Loucy (cell line): Measurements from ENCODE around the gene BSN.

Experiments
- H2AFZ ChIP-seq: fragments of 200-600 bp; sonication (generic); 2 replicates; pipeline ENCODE4 v1.6.0; 2016; ENCODE audit warnings: antibody characterized with exemption, mild to moderate bottlenecking, low read length, moderate library complexity
- H3F3A ChIP-seq: fragments of 200-600 bp; 2 replicates; pipeline ENCODE4 v1.6.0; 2016; ENCODE audit warnings: antibody characterized with exemption, low read depth, mild to moderate bottlenecking
- H3K27me3 ChIP-seq: fragments of 200-600 bp; sonication (generic); 2 replicates; pipeline ENCODE4 v1.6.1; 2014; ENCODE audit warnings: low read length, mild to moderate bottlenecking; ENCODE audit not compliant: insufficient read depth, poor library complexity, severe bottlenecking
- H3K36me3 ChIP-seq: fragments of 200-600 bp; sonication (generic); 2 replicates; pipeline ENCODE4 v1.6.1; 2016; ENCODE audit warnings: low read length; ENCODE audit not compliant: insufficient read depth
- H3K4me1 ChIP-seq: fragments of 200-600 bp; sonication (generic); 2 replicates; pipeline ENCODE4 v1.5.1; 2014; ENCODE audit warnings: low read length, mild to moderate bottlenecking; ENCODE audit not compliant: insufficient read depth, poor library complexity, severe bottlenecking
- H3K4me2 ChIP-seq: fragments of 200-600 bp; sonication (generic); 2 replicates; pipeline ENCODE4 v1.6.0; 2014; ENCODE audit warnings: antibody characterized with exemption, low read length, low read depth, mild to moderate bottlenecking; ENCODE audit not compliant: poor library complexity, severe bottlenecking
- H3K4me3 ChIP-seq: fragments of 200-600 bp; sonication (generic); 2 replicates; pipeline ENCODE4 v1.5.1; 2014; ENCODE audit warnings: low read length, mild to moderate bottlenecking, mixed read lengths; ENCODE audit not compliant: poor library complexity, severe bottlenecking
- H3K79me2 ChIP-seq: fragments of 200-600 bp; sonication (generic); 2 replicates; pipeline ENCODE4 v1.6.1; 2014; ENCODE audit warnings: low read length; ENCODE audit not compliant: insufficient read depth
- H3K9ac ChIP-seq: fragments of 200-600 bp; sonication (generic); 2 replicates; pipeline ENCODE4 v1.6.0; 2014; ENCODE audit warnings: mild to moderate bottlenecking, low read depth, low read length, moderate library complexity; ENCODE audit not compliant: poor library complexity, severe bottlenecking
- H3K9me2 ChIP-seq: fragments of 200-600 bp; sonication (generic); replicated peaks from 2 replicates; pipeline ENCODE4 v1.6.1; 2016; ENCODE audit warnings: low read depth, low read length, mixed read lengths
- H3K9me3 ChIP-seq: fragments of 200-600 bp; sonication (generic); 2 replicates; pipeline ENCODE4 v1.6.1; 2014; ENCODE audit warnings: mild to moderate bottlenecking, antibody characterized with exemption, low read length, low read depth; ENCODE audit not compliant: insufficient read depth
- H4K20me1 ChIP-seq: fragments of 200-600 bp; sonication (generic); 2 replicates; pipeline ENCODE4 v1.6.0; 2014; ENCODE audit warnings: antibody characterized with exemption, low read length, mild to moderate bottlenecking; ENCODE audit not compliant: insufficient read depth, poor library complexity, severe bottlenecking
- EZH2phosphoT487 ChIP-seq: fragments of 200-600 bp; IDR thresholded peaks from 2 replicates; pipeline ENCODE4 v1.6.1; 2018; ENCODE audit warnings: antibody characterized with exemption, mild to moderate bottlenecking, moderate library complexity, borderline replicate concordance
- TF ChIP-seq, protein P1 (sequence below): fragments of 200-600 bp; sonication (generic); conservative IDR thresholded peaks from 2 replicates; pipeline ENCODE4 v1.5.1; 2014; ENCODE audit warnings: mild to moderate bottlenecking, antibody characterized with exemption, low read length

BSN gene

DNA sequence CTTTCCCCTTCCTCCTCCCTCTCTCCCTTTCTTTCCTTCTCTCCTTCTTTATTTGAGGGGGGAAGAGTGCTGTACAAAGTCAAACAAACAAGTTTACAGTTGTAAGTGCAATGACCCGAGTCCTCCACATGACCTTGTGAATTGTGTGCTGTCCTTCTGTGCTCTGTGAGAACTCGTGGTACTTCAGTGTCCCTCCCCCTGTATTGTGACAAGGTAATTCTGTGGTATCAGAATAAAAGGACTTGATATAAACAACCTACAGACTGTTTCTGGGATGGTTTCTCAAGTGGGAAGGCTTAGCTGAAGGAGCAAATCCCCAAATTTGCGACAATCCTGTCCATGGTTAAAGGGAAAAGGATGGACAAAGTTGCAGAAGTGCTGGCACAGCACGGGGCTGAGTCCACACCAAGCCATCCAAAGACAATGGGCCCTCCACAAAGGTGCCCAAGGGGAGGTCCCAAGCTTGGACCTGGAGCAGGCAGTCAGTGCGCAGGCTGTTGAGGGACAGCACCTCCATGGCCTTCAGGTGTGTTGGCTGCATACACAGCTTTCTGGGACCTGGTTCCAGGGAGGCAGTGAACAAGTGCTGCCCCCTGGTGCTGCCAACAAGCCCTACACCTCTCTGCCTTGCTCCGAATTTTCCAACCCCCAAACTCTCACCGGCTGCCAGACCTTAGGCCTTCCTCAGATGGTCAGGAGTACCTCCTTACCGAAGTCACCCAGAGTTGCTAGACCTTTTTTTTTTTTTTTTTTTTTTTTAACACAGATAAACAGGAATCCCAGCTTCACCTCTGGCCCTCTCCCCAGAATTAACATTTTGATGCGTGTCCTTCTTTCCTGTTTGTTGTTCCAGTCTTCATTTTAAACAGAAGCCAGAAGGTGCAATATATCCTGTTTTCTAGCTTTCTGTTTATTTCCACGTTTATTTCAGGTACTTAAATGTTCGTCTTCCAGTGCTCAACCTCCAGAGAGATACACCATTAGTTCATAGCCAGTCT is 117.3 kb downstream of the BSN start:
- TF ChIP-seq EZH2phosphoT487, result no peak
- TF ChIP-seq, protein P1, sequence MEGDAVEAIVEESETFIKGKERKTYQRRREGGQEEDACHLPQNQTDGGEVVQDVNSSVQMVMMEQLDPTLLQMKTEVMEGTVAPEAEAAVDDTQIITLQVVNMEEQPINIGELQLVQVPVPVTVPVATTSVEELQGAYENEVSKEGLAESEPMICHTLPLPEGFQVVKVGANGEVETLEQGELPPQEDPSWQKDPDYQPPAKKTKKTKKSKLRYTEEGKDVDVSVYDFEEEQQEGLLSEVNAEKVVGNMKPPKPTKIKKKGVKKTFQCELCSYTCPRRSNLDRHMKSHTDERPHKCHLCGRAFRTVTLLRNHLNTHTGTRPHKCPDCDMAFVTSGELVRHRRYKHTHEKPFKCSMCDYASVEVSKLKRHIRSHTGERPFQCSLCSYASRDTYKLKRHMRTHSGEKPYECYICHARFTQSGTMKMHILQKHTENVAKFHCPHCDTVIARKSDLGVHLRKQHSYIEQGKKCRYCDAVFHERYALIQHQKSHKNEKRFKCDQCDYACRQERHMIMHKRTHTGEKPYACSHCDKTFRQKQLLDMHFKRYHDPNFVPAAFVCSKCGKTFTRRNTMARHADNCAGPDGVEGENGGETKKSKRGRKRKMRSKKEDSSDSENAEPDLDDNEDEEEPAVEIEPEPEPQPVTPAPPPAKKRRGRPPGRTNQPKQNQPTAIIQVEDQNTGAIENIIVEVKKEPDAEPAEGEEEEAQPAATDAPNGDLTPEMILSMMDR, result peak; percentile 84
- H3K9me3 ChIP-seq, result no peaks in the 10 kb centered on the region
- no peaks in the 10 kb centered on the region for H3K27me3 ChIP-seq
- H4K20me1 ChIP-seq, result peaks cover 13% of the 10 kb centered on the region
- H3K36me3 ChIP-seq, result peaks cover 3% of the 10 kb centered on the region; the same call in 1 of the 2 replicates
- peaks cover 36% of the 10 kb centered on the region for H3K79me2 ChIP-seq
- H3K4me2 ChIP-seq, result peak overlapping the region; percentile 34
- peaks cover 23% of the 10 kb centered on the region for H3K4me1 ChIP-seq
- H3K9ac ChIP-seq, result peak overlapping the region; percentile 6
- H3K9me2 ChIP-seq, result no peaks in the 10 kb centered on the region
- 0 out of 2 replicates have a peak, but pooled peaks cover 2% of the 10 kb centered on the region for H3F3A ChIP-seq
- H3K4me3 ChIP-seq, result no peak overlapping the region
- H2AFZ ChIP-seq, result no peak overlapping the region

DNA sequence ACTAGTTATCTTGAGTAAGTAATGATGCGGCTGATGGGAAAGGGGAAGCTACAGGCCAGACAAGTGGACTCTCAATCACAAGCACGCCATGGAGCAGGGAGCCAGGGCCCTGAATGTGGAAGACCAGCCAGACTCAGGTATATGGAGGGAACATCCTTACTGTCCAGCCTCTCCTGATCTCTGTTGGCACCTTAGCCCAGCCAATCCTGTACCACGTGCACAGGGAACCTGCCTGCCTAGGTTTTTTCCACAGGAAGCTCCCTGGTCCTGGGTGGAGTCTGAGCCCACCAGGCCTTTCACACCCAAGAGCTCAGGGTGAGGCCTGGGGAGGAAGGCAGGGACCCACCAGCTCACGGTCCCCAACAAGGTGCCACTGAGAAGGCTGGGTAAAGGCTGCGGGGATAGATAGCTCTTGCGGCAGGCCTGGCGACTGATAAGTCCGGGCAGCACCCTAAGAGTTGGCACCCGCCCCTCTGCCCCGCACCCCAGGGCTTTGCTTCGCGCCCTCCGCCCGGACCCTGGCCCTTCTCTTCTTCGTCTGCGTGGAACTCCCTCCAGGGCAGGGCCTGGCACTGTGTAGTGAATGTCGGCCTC is 118.9 kb downstream of the BSN start:
- H3K79me2 ChIP-seq, result peaks cover 41% of the 10 kb centered on the region
- peak overlapping the region; percentile 53; the same call in 1 of the 2 replicates for H2AFZ ChIP-seq
- H3K27me3 ChIP-seq, result no peaks in the 10 kb centered on the region
- TF ChIP-seq, protein P1, result no peak
- TF ChIP-seq EZH2phosphoT487, result no peak
- H3K4me1 ChIP-seq, result peaks cover 20% of the 10 kb centered on the region
- peak overlapping the region; percentile 98 for H3K9ac ChIP-seq
- H3F3A ChIP-seq, result 0 out of 2 replicates have a peak, but pooled peaks cover 2% of the 10 kb centered on the region
- H3K9me3 ChIP-seq, result no peaks in the 10 kb centered on the region
- H3K36me3 ChIP-seq, result peaks cover 18% of the 10 kb centered on the region; the same call in 1 of the 2 replicates
- H3K9me2 ChIP-seq, result no peaks in the 10 kb centered on the region
- peak overlapping the region; percentile 88 for H3K4me3 ChIP-seq
- peak overlapping the region; percentile 97 for H3K4me2 ChIP-seq
- peaks cover 13% of the 10 kb centered on the region for H4K20me1 ChIP-seq

DNA sequence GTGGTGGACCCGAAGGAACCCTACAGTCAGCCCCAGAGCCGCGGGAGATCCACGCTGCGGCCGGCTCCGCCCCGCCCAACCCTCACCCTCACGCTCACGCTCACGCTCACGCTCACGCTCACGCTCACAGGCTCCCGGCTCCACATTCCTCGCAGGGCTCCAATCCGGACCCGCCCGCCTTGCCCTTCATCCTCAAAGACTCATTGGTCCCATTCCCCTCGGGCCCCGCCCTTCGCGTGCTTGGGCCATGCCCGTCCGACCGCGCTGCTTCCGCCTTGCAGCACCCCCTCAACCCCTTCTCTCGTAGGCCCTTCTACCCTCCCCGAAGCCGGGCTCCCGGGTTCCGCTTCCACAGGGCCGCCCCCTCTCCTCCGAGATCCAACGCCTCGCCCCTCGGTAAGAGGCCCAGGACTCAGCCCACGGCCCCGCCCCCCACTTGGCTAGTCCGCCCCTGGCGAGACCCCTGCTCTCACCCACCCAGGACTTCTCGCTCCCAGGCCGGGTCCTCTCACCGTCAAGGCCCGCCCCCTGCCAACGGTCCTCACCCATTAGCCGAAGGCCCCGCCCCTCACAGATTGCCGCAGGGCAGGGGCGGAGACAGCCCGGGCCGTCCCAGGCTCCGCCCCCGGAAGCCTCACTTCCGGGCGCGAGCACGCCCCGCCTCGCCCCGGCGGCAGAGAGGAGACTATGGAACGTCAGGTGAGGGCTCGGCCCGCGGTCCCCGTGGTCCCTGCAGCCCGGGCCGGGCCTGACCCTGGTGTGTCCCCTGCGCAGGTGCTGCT is 119.6 kb downstream of the BSN start, which contains the start of gene APEH:
APEH (plus strand) TSS at position 637 of the 782 bp plus-strand sequence; CDS start at position 688, 51 bp downstream.
- H3K36me3 ChIP-seq, result peaks cover 22% of the 10 kb centered on the region; the same call in 1 of the 2 replicates
- H3F3A ChIP-seq, result 0 out of 2 replicates have a peak, but pooled peaks cover 2% of the 10 kb centered on the region
- H4K20me1 ChIP-seq, result peaks cover 13% of the 10 kb centered on the region
- TF ChIP-seq, protein P1, result no peak
- TF ChIP-seq EZH2phosphoT487, result no peak
- peaks cover 19% of the 10 kb centered on the region for H3K4me1 ChIP-seq
- no peaks in the 10 kb centered on the region for H3K27me3 ChIP-seq
- peak within 1 kb of the TSS; percentile 98 for H3K9ac ChIP-seq
- H3K9me2 ChIP-seq, result no peaks in the 10 kb centered on the region
- H3K9me3 ChIP-seq, result no peaks in the 10 kb centered on the region
- H3K79me2 ChIP-seq, result peaks cover 41% of the 10 kb centered on the region
- peak within 1 kb of the TSS; percentile 88 for H3K4me3 ChIP-seq
- peak within 1 kb of the TSS; percentile 97 for H3K4me2 ChIP-seq
- H2AFZ ChIP-seq, result peak within 1 kb of the TSS; percentile 64
